Epidermal melanocyte (primary cell): ENCODE data around the gene SPATS2L.

Source experiments
- DNase-seq: peaks from one replicate; pipeline ENCODE4 v3.0.0; 2011; ENCODE audit warnings: low spot score; ENCODE audit not compliant: insufficient read length

Gene SPATS2L

GRCh38 chr2:200408428-200409316 lies 102.2 kb downstream of the SPATS2L start:
- DNase-seq: no peak

GRCh38 chr2:200411831-200412230 lies 105.3 kb downstream of the SPATS2L start:
- no peak for DNase-seq

GRCh38 chr2:200414367-200414766 lies 107.9 kb downstream of the SPATS2L start:
- no peak for DNase-seq

- DNase-seq: no peak
These were observed 109.0 kb downstream of the SPATS2L start for GRCh38 chr2:200415455-200415854.

GRCh38 chr2:200416878-200417277 lies 110.4 kb downstream of the SPATS2L start:
- DNase-seq: no peak

GRCh38 chr2:200417366-200417765 lies 110.9 kb downstream of the SPATS2L start:
- no peak for DNase-seq

GRCh38 chr2:200418399-200418798 lies 111.9 kb downstream of the SPATS2L start:
- no peak for DNase-seq

GRCh38 chr2:200419325-200419724 lies 112.8 kb downstream of the SPATS2L start:
- no peak for DNase-seq

- no peak for DNase-seq
These were observed 114.8 kb downstream of the SPATS2L start for GRCh38 chr2:200421270-200421669.

GRCh38 chr2:200422071-200422470 lies 115.6 kb downstream of the SPATS2L start:
- DNase-seq: no peak

- DNase-seq: no peak
These were observed 116.2 kb downstream of the SPATS2L start for GRCh38 chr2:200422532-200423261.

GRCh38 chr2:200423541-200423940 lies 117.0 kb downstream of the SPATS2L start:
- DNase-seq: no peak

- DNase-seq: no peak
These were observed 118.7 kb downstream of the SPATS2L start for GRCh38 chr2:200425026-200425821.

GRCh38 chr2:200426754-200427153 lies 120.3 kb downstream of the SPATS2L start:
- no peak for DNase-seq

- DNase-seq: no peak
These were observed 122.6 kb downstream of the SPATS2L start for GRCh38 chr2:200428961-200429665.

- DNase-seq: no peak
These were observed 123.5 kb downstream of the SPATS2L start for GRCh38 chr2:200430017-200430416.

GRCh38 chr2:200431996-200432705 lies 125.7 kb downstream of the SPATS2L start:
- no peak for DNase-seq

- DNase-seq: no peak
These were observed 128.9 kb downstream of the SPATS2L start for GRCh38 chr2:200435379-200435778.

- no peak for DNase-seq
These were observed 131.8 kb downstream of the SPATS2L start for GRCh38 chr2:200438251-200438650.

GRCh38 chr2:200438846-200439245 lies 132.4 kb downstream of the SPATS2L start:
- no peak for DNase-seq
